GM23248 (cell line): ENCODE measurements around the gene EGFR. TPM values are rescaled to one million over a fixed set of nuclear protein-coding genes. Genes with fewer than 3 reads are reported as not detected.

ENCODE experiments used
- DNase-seq: peaks from one replicate; pipeline ENCODE4 v3.0.0-alpha.2; 2015
- H2AFZ ChIP-seq: fragments of 200-600 bp; sonication (generic); 2 replicates; pipeline ENCODE4 v1.6.1; 2016; ENCODE audit warnings: antibody characterized with exemption
- H3F3A ChIP-seq: fragments of 200-600 bp; sonication (generic); 2 replicates; pipeline ENCODE4 v1.6.1; 2016; ENCODE audit warnings: mild to moderate bottlenecking, antibody characterized with exemption, mixed run types; ENCODE audit not compliant: insufficient read depth
- H3K27ac ChIP-seq: fragments of 200-600 bp; sonication (generic); 2 replicates; pipeline ENCODE4 v1.5.1; 2016; ENCODE audit warnings: mild to moderate bottlenecking
- H3K27me3 ChIP-seq: fragments of 200-600 bp; sonication (generic); replicated peaks from 2 replicates; pipeline ENCODE4 v1.6.1; 2016; ENCODE audit warnings: mild to moderate bottlenecking; ENCODE audit not compliant: insufficient read depth
- H3K36me3 ChIP-seq: fragments of 200-600 bp; sonication (generic); 2 replicates; pipeline ENCODE4 v1.6.1; 2016; ENCODE audit warnings: low read depth, mild to moderate bottlenecking
- H3K4me1 ChIP-seq: fragments of 200-600 bp; sonication (generic); 2 replicates; pipeline ENCODE4 v1.6.1; 2016; ENCODE audit warnings: mild to moderate bottlenecking; ENCODE audit not compliant: insufficient read depth
- H3K4me2 ChIP-seq: fragments of 200-600 bp; sonication (generic); one replicate; pipeline ENCODE4 v1.6.1; 2016; ENCODE audit warnings: mild to moderate bottlenecking; ENCODE audit not compliant: unreplicated experiment
- H3K4me3 ChIP-seq: fragments of 200-600 bp; sonication (generic); 2 replicates; pipeline ENCODE4 v1.5.1; 2016; ENCODE audit warnings: mild to moderate bottlenecking
- H3K79me2 ChIP-seq: fragments of 200-600 bp; sonication (generic); 2 replicates; pipeline ENCODE4 v1.6.1; 2016; ENCODE audit warnings: mild to moderate bottlenecking; ENCODE audit not compliant: insufficient read depth
- H3K9ac ChIP-seq: fragments of 200-600 bp; sonication (generic); 2 replicates; pipeline ENCODE4 v1.6.1; 2016; ENCODE audit warnings: mild to moderate bottlenecking
- H3K9me2 ChIP-seq: fragments of 200-600 bp; sonication (generic); 2 replicates; pipeline ENCODE4 v1.6.1; 2016; ENCODE audit warnings: mixed run types, mild to moderate bottlenecking, moderate library complexity; ENCODE audit not compliant: insufficient read depth
- H3K9me3 ChIP-seq: fragments of 200-600 bp; sonication (generic); one replicate; pipeline ENCODE4 v1.6.1; 2017; ENCODE audit warnings: low read depth
- H4K20me1 ChIP-seq: fragments of 200-600 bp; sonication (generic); 2 replicates; pipeline ENCODE4 v1.6.0; 2016; ENCODE audit not compliant: insufficient read depth
- EZH2 ChIP-seq: fragments of 200-600 bp; sonication (generic); IDR thresholded peaks from 2 replicates; pipeline ENCODE4 v1.6.1; 2018; ENCODE audit warnings: antibody characterized with exemption, mild to moderate bottlenecking; ENCODE audit not compliant: insufficient read depth, poor library complexity, severe bottlenecking
- EZH2phosphoT487 ChIP-seq: fragments of 200-600 bp; sonication (generic); IDR thresholded peaks from 2 replicates; pipeline ENCODE4 v1.6.1; 2018; ENCODE audit warnings: antibody characterized with exemption, moderate library complexity, mild to moderate bottlenecking, low read depth; ENCODE audit not compliant: insufficient read depth
- WGBS, 2 experiments: methylation state at CpG; one replicate each; pipeline ENCODE4 v1.1.6; 2015 to 2017; ENCODE audit warnings: low lambda C conversion rate in 2 of 2, low coverage in 1 of 2; ENCODE audit errors: missing lambda C conversion rate in 2 of 2; 5-methylcytosine and 5-hydroxymethylcytosine counted together
- in situ Hi-C: fragments of 300-500 bp; cut with MboI; formaldehyde crosslinking; loops from 2 replicates; pipeline ENCODE4 v1.15.0; 2020
- polyA plus RNA-seq: library from polyadenylated mRNA; unstranded; fragments of >200 nt; fragmentation: Nextera tagmentation; extraction: Ambion mirVana; gene quantifications from 2 replicates; pipeline ENCODE4 v1.2.1, GENCODE V29; 2016
- total RNA-seq: library from RNA; depleted of rRNA; stranded (reverse); fragments of >200 nt; shearing (Covaris generic); gene quantifications from 2 replicates; pipeline ENCODE4 v1.2.3, GENCODE V29; 2014

Gene EGFR
- total and polyA plus RNA-seq, 2 experiments from 2014 or later: 48.7 to 53.5 TPM

DNA sequence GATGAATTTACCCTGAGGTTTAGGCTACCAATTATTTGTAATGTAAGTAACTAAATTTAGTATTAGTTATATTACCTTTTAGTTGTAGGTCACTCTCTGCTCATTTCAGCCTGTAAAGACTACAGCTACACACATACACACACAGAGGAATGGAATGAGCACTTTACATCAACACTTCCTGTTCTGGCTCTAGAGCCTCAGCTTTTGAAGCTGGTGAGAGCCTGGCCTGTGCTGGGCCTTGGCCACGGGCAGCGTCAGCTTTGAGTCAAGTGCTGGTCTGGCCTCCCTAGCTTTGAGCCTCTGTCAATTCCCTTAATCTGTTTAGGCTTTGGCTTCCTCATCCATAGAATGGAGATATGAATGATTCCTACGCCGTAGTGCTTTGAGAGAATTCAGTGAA lies 141.7 kb downstream of the EGFR start:
- no peak overlapping the region for H3K9ac ChIP-seq
- peak overlapping the region; percentile 23 for H3K27ac ChIP-seq
- H2AFZ ChIP-seq: no peak overlapping the region
- peaks cover 58% of the 10 kb centered on the region for H3K36me3 ChIP-seq
- DNase-seq: peak; percentile 82
- in situ Hi-C loops: no loop called here
- H3K4me2 ChIP-seq: no peak overlapping the region
- TF ChIP-seq EZH2phosphoT487 (no peak), EZH2 (no peak)
- H3K27me3 ChIP-seq: no peaks in the 10 kb centered on the region
- peaks cover 24% of the 10 kb centered on the region; the same call in 1 of the 2 replicates for H3F3A ChIP-seq
- no peak overlapping the region for H3K4me3 ChIP-seq
- H3K9me2 ChIP-seq: no peaks in the 10 kb centered on the region
- peaks cover 14% of the 10 kb centered on the region; the same call in 1 of the 2 replicates for H3K79me2 ChIP-seq
- peaks cover 20% of the 10 kb centered on the region for H3K4me1 ChIP-seq
- 84 to 86% methylated on average over 4 of the region's 4 CpGs for WGBS, 2 experiments
- H3K9me3 ChIP-seq: no peaks in the 10 kb centered on the region
- H4K20me1 ChIP-seq: no peaks in the 10 kb centered on the region

DNA sequence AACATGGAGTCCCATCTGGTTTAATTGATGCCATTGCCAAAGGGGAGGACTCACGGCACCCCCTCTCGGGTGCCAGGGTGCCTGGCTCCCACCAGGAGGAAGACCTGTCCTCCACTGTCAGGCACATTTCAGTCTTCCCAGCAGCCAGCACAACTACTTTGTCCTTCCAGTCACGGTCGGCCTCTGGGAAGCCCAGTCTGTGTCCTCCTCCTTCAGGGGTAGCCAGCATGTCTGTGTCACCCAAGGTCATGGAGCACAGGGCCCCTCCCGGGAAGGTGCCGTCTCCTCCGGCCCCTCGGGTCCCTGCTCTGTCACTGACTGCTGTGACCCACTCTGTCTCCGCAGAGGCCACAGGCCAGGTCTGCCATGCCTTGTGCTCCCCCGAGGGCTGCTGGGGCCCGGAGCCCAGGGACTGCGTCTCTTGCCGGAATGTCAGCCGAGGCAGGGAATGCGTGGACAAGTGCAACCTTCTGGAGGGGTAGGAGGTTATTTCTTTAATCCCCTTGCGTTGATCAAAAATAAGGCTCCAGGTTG lies 142.4 kb downstream of the EGFR start:
- H3K4me1 ChIP-seq: peaks cover 20% of the 10 kb centered on the region
- no peaks in the 10 kb centered on the region for H3K27me3 ChIP-seq
- H3K36me3 ChIP-seq: peaks cover 65% of the 10 kb centered on the region
- H3K9ac ChIP-seq: no peak overlapping the region
- H2AFZ ChIP-seq: no peak overlapping the region
- no peaks in the 10 kb centered on the region for H3K9me3 ChIP-seq
- H3F3A ChIP-seq: peaks cover 24% of the 10 kb centered on the region; the same call in 1 of the 2 replicates
- H3K4me2 ChIP-seq: no peak overlapping the region
- 0 out of 2 replicates have a peak overlapping the region, but pooled peaks have one; percentile 7 for H3K27ac ChIP-seq
- no peak for DNase-seq
- in situ Hi-C loops: no loop called here
- no peaks in the 10 kb centered on the region for H4K20me1 ChIP-seq
- 97 to 98% methylated on average over 16 of the region's 16 CpGs for WGBS, 2 experiments
- H3K4me3 ChIP-seq: no peak overlapping the region
- no peaks in the 10 kb centered on the region for H3K9me2 ChIP-seq
- H3K79me2 ChIP-seq: peaks cover 21% of the 10 kb centered on the region
- TF ChIP-seq EZH2: no peak
- TF ChIP-seq EZH2phosphoT487: no peak

DNA sequence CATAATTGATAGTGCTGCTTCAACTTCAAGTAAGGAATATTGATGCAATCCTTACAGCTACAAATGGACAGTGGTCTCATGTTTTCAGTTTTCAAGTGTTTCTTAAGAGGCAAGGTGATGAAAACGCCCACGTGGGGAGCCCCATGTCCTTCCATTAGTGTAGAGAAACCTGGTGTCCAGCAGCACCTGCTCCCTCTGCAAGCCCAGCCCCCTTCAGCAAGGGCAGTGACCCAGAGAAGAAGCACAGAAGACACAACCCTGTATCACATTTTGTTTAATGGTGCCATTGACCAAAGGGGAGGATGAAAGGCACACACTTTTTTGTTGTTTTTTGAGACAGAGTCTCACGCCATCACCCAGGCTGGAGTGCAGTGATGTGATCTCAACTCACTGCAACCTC lies 143.7 kb downstream of the EGFR start:
- no peak overlapping the region for H3K4me2 ChIP-seq
- H3K27me3 ChIP-seq: no peaks in the 10 kb centered on the region
- peaks cover 24% of the 10 kb centered on the region; the same call in 1 of the 2 replicates for H3F3A ChIP-seq
- H3K4me1 ChIP-seq: peaks cover 20% of the 10 kb centered on the region
- H3K27ac ChIP-seq: no peak overlapping the region
- peaks cover 32% of the 10 kb centered on the region for H3K79me2 ChIP-seq
- no peak for DNase-seq
- no peaks in the 10 kb centered on the region for H3K9me2 ChIP-seq
- H3K9ac ChIP-seq: no peak overlapping the region
- H3K4me3 ChIP-seq: no peak overlapping the region
- TF ChIP-seq EZH2phosphoT487 (no peak), EZH2 (no peak)
- H4K20me1 ChIP-seq: no peaks in the 10 kb centered on the region
- H3K9me3 ChIP-seq: no peaks in the 10 kb centered on the region
- in situ Hi-C loops: no loop called here
- H3K36me3 ChIP-seq: peaks cover 61% of the 10 kb centered on the region
- no peak overlapping the region for H2AFZ ChIP-seq
- 89 to 96% methylated on average over 3 of the region's 3 CpGs for WGBS, 2 experiments

DNA sequence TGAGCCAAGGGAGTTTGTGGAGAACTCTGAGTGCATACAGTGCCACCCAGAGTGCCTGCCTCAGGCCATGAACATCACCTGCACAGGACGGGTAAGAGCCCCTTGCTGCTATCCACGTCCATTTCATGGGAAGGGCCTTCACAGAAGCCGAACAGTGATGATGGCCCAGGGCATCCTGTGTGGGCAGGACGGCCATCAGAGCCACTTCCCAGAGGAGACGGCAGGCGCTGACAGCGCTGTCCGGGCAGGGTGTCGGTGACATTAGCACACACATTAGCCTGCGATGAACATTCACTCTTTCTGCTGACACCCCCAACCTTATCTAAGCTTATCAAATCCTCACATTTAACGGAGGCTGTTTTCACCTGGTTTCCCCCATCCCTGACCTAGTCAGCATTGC lies 144.9 kb downstream of the EGFR start:
- H3K27me3 ChIP-seq: no peaks in the 10 kb centered on the region
- no peak overlapping the region for H3K9ac ChIP-seq
- peaks cover 63% of the 10 kb centered on the region for H3K36me3 ChIP-seq
- H3K4me1 ChIP-seq: peaks cover 13% of the 10 kb centered on the region
- no peaks in the 10 kb centered on the region for H3K9me2 ChIP-seq
- in situ Hi-C loops: no loop called here
- no peaks in the 10 kb centered on the region for H3K9me3 ChIP-seq
- 95% methylated on average over 11 of the region's 11 CpGs for WGBS, 2 experiments
- no peak for DNase-seq
- peaks cover 24% of the 10 kb centered on the region; the same call in 1 of the 2 replicates for H3F3A ChIP-seq
- no peak overlapping the region for H3K27ac ChIP-seq
- H3K79me2 ChIP-seq: peaks cover 44% of the 10 kb centered on the region
- no peak overlapping the region for H3K4me2 ChIP-seq
- no peak overlapping the region for H3K4me3 ChIP-seq
- H2AFZ ChIP-seq: no peak overlapping the region
- no peak for TF ChIP-seq EZH2phosphoT487
- TF ChIP-seq EZH2: no peak
- H4K20me1 ChIP-seq: no peaks in the 10 kb centered on the region

DNA sequence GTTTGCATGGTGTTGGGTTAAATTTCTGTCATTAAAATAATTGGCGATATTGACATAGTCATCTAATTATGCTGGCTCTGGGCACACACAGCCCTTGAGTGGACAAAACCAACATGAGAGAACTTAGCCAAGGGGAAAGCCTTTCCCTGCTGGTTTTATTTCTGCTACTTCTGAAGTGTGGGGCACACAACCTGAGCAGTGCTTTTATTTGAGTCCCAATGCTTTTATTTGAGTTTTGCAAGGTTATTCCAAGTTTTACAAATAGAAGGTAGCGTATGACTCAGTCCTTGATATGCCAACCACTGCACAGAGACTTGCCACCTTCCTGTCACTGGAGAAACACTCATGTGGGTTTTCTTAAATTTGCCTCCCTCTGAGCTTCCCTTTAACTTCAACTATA lies 145.7 kb downstream of the EGFR start:
- no peak overlapping the region for H3K27ac ChIP-seq
- peaks cover 22% of the 10 kb centered on the region; the same call in 1 of the 2 replicates for H3F3A ChIP-seq
- H3K9me3 ChIP-seq: no peaks in the 10 kb centered on the region
- no peak overlapping the region for H2AFZ ChIP-seq
- no peak overlapping the region for H3K4me2 ChIP-seq
- WGBS, 2 experiments: 95 to 97% methylated on average over 2 of the region's 2 CpGs
- H3K9me2 ChIP-seq: no peaks in the 10 kb centered on the region
- H3K27me3 ChIP-seq: no peaks in the 10 kb centered on the region
- peaks cover 60% of the 10 kb centered on the region for H3K36me3 ChIP-seq
- TF ChIP-seq EZH2: no peak
- no peak for TF ChIP-seq EZH2phosphoT487
- no peak overlapping the region for H3K4me3 ChIP-seq
- peaks cover 11% of the 10 kb centered on the region for H3K4me1 ChIP-seq
- H3K79me2 ChIP-seq: peaks cover 50% of the 10 kb centered on the region
- DNase-seq: no peak
- H4K20me1 ChIP-seq: no peaks in the 10 kb centered on the region
- no peak overlapping the region for H3K9ac ChIP-seq
- in situ Hi-C loops: no loop called here
